Keratinocyte (primary cell): ENCODE measurements around the gene SLCO4C1. TPM values are rescaled to one million over a fixed set of nuclear protein-coding genes. Genes with fewer than 3 reads are reported as not detected.

ENCODE experiments used
- DNase-seq: peaks from one replicate; pipeline ENCODE4 v3.0.0-alpha.2; 2011; ENCODE audit warnings: low read depth, missing footprints, low spot score
- FAIRE-seq: peaks from 2 replicates; lab custom pipeline; 2011; peaks lifted over from hg19 to GRCh38; lab: Jason Lieb, UNC
- H2AFZ ChIP-seq: 2 replicates; pipeline ENCODE4 v1.6.0; 2012; ENCODE audit warnings: low read length, control low read depth, inconsistent platforms; ENCODE audit not compliant: control insufficient read depth
- H3K27ac ChIP-seq: 2 replicates; pipeline ENCODE4 v1.5.1; 2011; ENCODE audit warnings: low read length; ENCODE audit not compliant: control insufficient read depth, insufficient read depth
- H3K27me3 ChIP-seq: 3 replicates; pipeline ENCODE4 v1.6.0; 2011; ENCODE audit warnings: low read length; ENCODE audit not compliant: control insufficient read depth, insufficient read depth; ENCODE audit errors: extremely low read depth
- H3K36me3 ChIP-seq, 2 experiments: 2 replicates in 1 of 2; 3 replicates in 1 of 2; pipeline ENCODE4 v1.5.1; 2011; ENCODE audit warnings: low read length in 2 of 2, mild to moderate bottlenecking in 1 of 2; ENCODE audit not compliant: control insufficient read depth in 2 of 2, insufficient read depth in 2 of 2; ENCODE audit errors: extremely low read depth in 1 of 2
- H3K4me1 ChIP-seq: 3 replicates; pipeline ENCODE4 v1.5.1; 2011; ENCODE audit warnings: low read length; ENCODE audit not compliant: control insufficient read depth, insufficient read depth; ENCODE audit errors: extremely low read depth
- H3K4me2 ChIP-seq: 3 replicates; pipeline ENCODE4 v1.6.0; 2011; ENCODE audit warnings: low read depth, low read length; ENCODE audit not compliant: control insufficient read depth, insufficient read depth; ENCODE audit errors: extremely low read depth
- H3K4me3 ChIP-seq, 3 experiments: fragments of 200-600 bp in 1 of 3; sonication (generic) in 1 of 3; 2 replicates in 2 of 3; 3 replicates in 1 of 3; pipeline ENCODE4 v1.5.1; 2011 to 2016; ENCODE audit warnings: low read length in 3 of 3, mild to moderate bottlenecking in 3 of 3, control low read depth in 2 of 3, inconsistent platforms in 1 of 3, low read depth in 1 of 3, mixed read lengths in 1 of 3, mixed run types in 1 of 3, moderate library complexity in 1 of 3; ENCODE audit not compliant: control insufficient read depth in 2 of 3, insufficient read depth in 2 of 3; ENCODE audit errors: extremely low read depth in 1 of 3
- H3K79me2 ChIP-seq: 2 replicates; pipeline ENCODE4 v1.6.0; 2012; ENCODE audit warnings: low read length; ENCODE audit not compliant: control insufficient read depth, insufficient read depth
- H3K9ac ChIP-seq: 3 replicates; pipeline ENCODE4 v1.6.0; 2011; ENCODE audit warnings: low read length; ENCODE audit not compliant: control insufficient read depth, insufficient read depth; ENCODE audit errors: extremely low read depth
- H3K9me1 ChIP-seq: 3 replicates; pipeline ENCODE4 v1.6.0; 2011; ENCODE audit warnings: low read length; ENCODE audit not compliant: control insufficient read depth, insufficient read depth; ENCODE audit errors: extremely low read depth
- H3K9me3 ChIP-seq: 2 replicates; pipeline ENCODE4 v1.5.1; 2012; ENCODE audit warnings: low read depth, low read length; ENCODE audit not compliant: control insufficient read depth
- H4K20me1 ChIP-seq: 3 replicates; pipeline ENCODE4 v1.6.0; 2011; ENCODE audit warnings: low read length; ENCODE audit not compliant: control insufficient read depth, insufficient read depth; ENCODE audit errors: extremely low read depth
- EZH2 ChIP-seq: IDR thresholded peaks from one replicate; pipeline ENCODE4 v1.6.1; 2012; ENCODE audit warnings: inconsistent platforms, mild to moderate bottlenecking, low read length, moderate library complexity
- dilution Hi-C: fragments of 300-500 bp; cut with MboI; formaldehyde crosslinking; loops from one replicate; pipeline ENCODE4 v1.7.0; 2020; ENCODE audit warnings: low sequenced_read_pairs; ENCODE audit not compliant: extremely low pct_ligation_motif_present
- polyA plus RNA-seq, 5 experiments: library from polyadenylated mRNA; depleted of rRNA in 3 of 5; stranded (reverse) in 3 of 5; stranded (forward) in 1 of 5; unstranded in 1 of 5; fragments of >200 nt; gene quantifications; 1 replicate in 1 of 5; 2 replicates in 3 of 5; 3 replicates in 1 of 5; pipeline versions ENCODE4 v1.2.1 to v1.2.3, GENCODE V29; 2011 to 2012; ENCODE audit warnings: missing spikeins in 2 of 5, low read depth in 1 of 5, low replicate concordance in 1 of 5
- TF ChIP-seq, protein P1 (sequence below), 3 experiments: IDR thresholded peaks in 1 of 3; conservative IDR thresholded peaks in 1 of 3; optimal IDR thresholded peaks in 1 of 3; 2 replicates in 2 of 3; 3 replicates in 1 of 3; pipeline versions ENCODE3 to v1.5.1; 2011; ENCODE audit warnings: low read length in 3 of 3, mild to moderate bottlenecking in 3 of 3, moderate library complexity in 2 of 3, control low read depth in 1 of 3, inconsistent platforms in 1 of 3; ENCODE audit not compliant: insufficient read depth in 2 of 3; ENCODE audit errors: extremely low read depth in 1 of 3

Gene SLCO4C1
- polyA plus RNA-seq, 1 donor (not counting 4 experiments of a cell fraction or from before 2014, with no cell fraction given): 0.01 TPM

DNA sequence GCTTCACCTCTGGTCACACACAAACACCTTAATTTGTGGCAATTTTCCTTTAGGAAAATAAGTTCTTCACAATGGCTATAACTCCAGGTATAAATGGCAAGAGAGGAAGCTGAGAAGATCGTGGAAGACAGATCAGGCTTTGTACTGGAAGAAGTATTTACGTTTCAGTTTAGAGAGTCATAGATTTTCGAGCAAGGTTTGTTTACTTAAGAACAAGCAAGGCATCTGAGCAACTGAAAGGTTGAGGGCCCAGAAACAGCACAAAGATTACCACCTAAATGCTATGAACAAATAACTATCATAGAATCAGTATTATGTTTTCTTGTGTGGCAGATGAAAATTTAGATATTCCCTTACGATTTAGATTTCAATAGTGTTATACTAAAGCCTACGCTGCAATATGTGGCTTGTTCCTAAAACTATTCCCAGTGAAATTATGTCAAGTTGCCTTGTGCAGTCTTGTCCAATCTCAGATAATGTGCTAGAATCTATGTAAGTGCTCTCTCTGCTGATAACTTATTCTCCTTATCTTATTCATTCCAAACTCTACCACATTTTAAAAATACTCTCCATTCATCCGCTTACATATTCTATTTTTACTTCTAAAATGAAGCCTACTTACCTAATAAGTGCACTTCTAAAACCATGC lies 6.7 kb downstream of the SLCO4C1 start:
- no peaks in the 10 kb centered on the region for H4K20me1 ChIP-seq
- H3K4me2 ChIP-seq: no peak overlapping the region
- TF ChIP-seq EZH2: no peak
- TF ChIP-seq, protein P1, sequence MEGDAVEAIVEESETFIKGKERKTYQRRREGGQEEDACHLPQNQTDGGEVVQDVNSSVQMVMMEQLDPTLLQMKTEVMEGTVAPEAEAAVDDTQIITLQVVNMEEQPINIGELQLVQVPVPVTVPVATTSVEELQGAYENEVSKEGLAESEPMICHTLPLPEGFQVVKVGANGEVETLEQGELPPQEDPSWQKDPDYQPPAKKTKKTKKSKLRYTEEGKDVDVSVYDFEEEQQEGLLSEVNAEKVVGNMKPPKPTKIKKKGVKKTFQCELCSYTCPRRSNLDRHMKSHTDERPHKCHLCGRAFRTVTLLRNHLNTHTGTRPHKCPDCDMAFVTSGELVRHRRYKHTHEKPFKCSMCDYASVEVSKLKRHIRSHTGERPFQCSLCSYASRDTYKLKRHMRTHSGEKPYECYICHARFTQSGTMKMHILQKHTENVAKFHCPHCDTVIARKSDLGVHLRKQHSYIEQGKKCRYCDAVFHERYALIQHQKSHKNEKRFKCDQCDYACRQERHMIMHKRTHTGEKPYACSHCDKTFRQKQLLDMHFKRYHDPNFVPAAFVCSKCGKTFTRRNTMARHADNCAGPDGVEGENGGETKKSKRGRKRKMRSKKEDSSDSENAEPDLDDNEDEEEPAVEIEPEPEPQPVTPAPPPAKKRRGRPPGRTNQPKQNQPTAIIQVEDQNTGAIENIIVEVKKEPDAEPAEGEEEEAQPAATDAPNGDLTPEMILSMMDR (optimal IDR thresholded peaks at IDR 0.05 in 1 of 3, IDR thresholded peaks at IDR 0.05 in 1 of 3, conservative IDR thresholded peaks at IDR 0.05 in 1 of 3; ENCODE audit: extremely low read depth in 1 of 3, insufficient read depth in 2 of 3, low read length in 3 of 3): no peak
- DNase-seq (no peak), FAIRE-seq (no peak)
- H3K4me1 ChIP-seq: no peaks in the 10 kb centered on the region
- H3K9me1 ChIP-seq: no peaks in the 10 kb centered on the region
- H3K27ac ChIP-seq: no peak overlapping the region
- dilution Hi-C loops: no loop called here
- H3K36me3 ChIP-seq: no peaks in the 10 kb centered on the region
- H2AFZ ChIP-seq: no peak overlapping the region
- H3K4me3 ChIP-seq: no peak overlapping the region
- no peaks in the 10 kb centered on the region for H3K27me3 ChIP-seq
- H3K9me3 ChIP-seq: no peaks in the 10 kb centered on the region
- H3K79me2 ChIP-seq: no peaks in the 10 kb centered on the region
- H3K9ac ChIP-seq: no peak overlapping the region

DNA sequence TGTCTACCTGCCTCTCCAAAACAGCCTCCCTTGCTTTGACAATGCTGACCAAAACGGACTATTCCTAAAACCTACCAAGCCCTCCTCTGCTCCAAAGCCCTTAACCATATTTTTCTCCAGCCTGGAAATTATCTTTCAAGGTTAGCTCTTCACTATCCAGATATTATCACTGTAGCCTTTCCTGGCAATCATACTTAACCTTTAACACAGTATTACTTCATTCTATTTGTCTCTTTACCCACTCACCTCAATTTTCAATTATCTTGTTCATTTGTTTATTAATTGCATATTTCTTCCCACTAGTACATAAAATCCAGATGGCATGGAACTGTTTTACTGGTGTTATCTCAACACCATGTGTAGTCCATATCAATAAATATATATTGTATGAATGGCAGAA lies 7.5 kb downstream of the SLCO4C1 start:
- H3K27ac ChIP-seq: no peak overlapping the region
- no peaks in the 10 kb centered on the region for H3K9me3 ChIP-seq
- no peaks in the 10 kb centered on the region for H3K79me2 ChIP-seq
- no peak for DNase-seq
- no peaks in the 10 kb centered on the region for H3K4me1 ChIP-seq
- H3K4me2 ChIP-seq: no peak overlapping the region
- H3K27me3 ChIP-seq: no peaks in the 10 kb centered on the region
- no peak overlapping the region for H3K9ac ChIP-seq
- no peaks in the 10 kb centered on the region for H4K20me1 ChIP-seq
- dilution Hi-C loops: no loop called here
- TF ChIP-seq, protein P1 (optimal IDR thresholded peaks at IDR 0.05 in 1 of 3, IDR thresholded peaks at IDR 0.05 in 1 of 3, conservative IDR thresholded peaks at IDR 0.05 in 1 of 3; ENCODE audit: extremely low read depth in 1 of 3, insufficient read depth in 2 of 3, low read length in 3 of 3): no peak
- FAIRE-seq: no peak
- no peaks in the 10 kb centered on the region for H3K9me1 ChIP-seq
- H3K4me3 ChIP-seq: no peak overlapping the region
- no peaks in the 10 kb centered on the region for H3K36me3 ChIP-seq
- no peak overlapping the region for H2AFZ ChIP-seq
